CD4-positive, alpha-beta T cell (primary cell): Measurements from ENCODE around the gene PRKCB. TPM values are rescaled to one million over a fixed set of nuclear protein-coding genes. Genes with fewer than 3 reads are reported as not detected.

ENCODE experiments used
- ATAC-seq: fragments of 200-7000 bp; cut with Tn5 transposase; one replicate; pipeline ENCODE4 v1.10.0; 2022; ENCODE audit warnings: mild to moderate bottlenecking; ENCODE audit not compliant: poor library complexity
- CTCF ChIA-PET: fragments of 350-600 bp; sonication (Branson Sonifier 250); formaldehyde crosslinking; loops from one replicate; lab custom pipeline; 2021; ENCODE audit warnings: antibody characterized with exemption, inconsistent platforms; lab: Charles Lee
- POLR2A ChIA-PET: fragments of 350-600 bp; sonication (Branson Sonifier 250); formaldehyde crosslinking; loops from one replicate; lab custom pipeline; 2021; ENCODE audit warnings: antibody characterized with exemption, inconsistent platforms; lab: Charles Lee
- DNase-seq, 14 experiments: peaks; one replicate each; pipeline ENCODE4 v3.0.0-alpha.2; 2013 to 2020; ENCODE audit warnings: mixed read lengths in 2 of 14
- H3K27ac ChIP-seq, 2 donors: one replicate each; pipeline versions ENCODE4 v1.5.1 to v1.7.0; 2013; ENCODE audit warnings: low read length in 2 of 2, low read depth in 1 of 2, mild to moderate bottlenecking in 1 of 2
- H3K27me3 ChIP-seq, 2 experiments: 1 replicate in 1 of 2; 2 replicates in 1 of 2; pipeline versions ENCODE4 v1.6.1 to v1.7.0; 2013; ENCODE audit warnings: low read length in 2 of 2, control low read depth in 1 of 2, mild to moderate bottlenecking in 1 of 2, moderate library complexity in 1 of 2; ENCODE audit not compliant: insufficient read depth in 2 of 2, control insufficient read depth in 1 of 2
- H3K36me3 ChIP-seq: one replicate; pipeline ENCODE4 v1.6.1; 2013; ENCODE audit warnings: low read length, control low read depth; ENCODE audit not compliant: insufficient read depth
- H3K4me1 ChIP-seq: one replicate; pipeline ENCODE4 v1.6.1; 2013; ENCODE audit warnings: low read length, control low read depth; ENCODE audit not compliant: insufficient read depth
- H3K4me3 ChIP-seq: one replicate; pipeline ENCODE4 v1.5.1; 2013; ENCODE audit warnings: mild to moderate bottlenecking, low read length, moderate library complexity
- H3K9me3 ChIP-seq, 2 experiments: 1 replicate in 1 of 2; 2 replicates in 1 of 2; pipeline versions ENCODE4 v1.6.1 to v1.7.0; 2013; ENCODE audit warnings: low read length in 2 of 2, mild to moderate bottlenecking in 2 of 2, control low read depth in 1 of 2, moderate library complexity in 1 of 2; ENCODE audit not compliant: control insufficient read depth in 1 of 2, insufficient read depth in 1 of 2
- H3K27ac Mint-ChIP-seq: one replicate; pipeline ENCODE4 v1.8.0; 2020; ENCODE audit warnings: mixed read lengths
- H3K27me3 Mint-ChIP-seq: one replicate; pipeline ENCODE4 v1.8.0; 2021; ENCODE audit warnings: mixed read lengths
- H3K36me3 Mint-ChIP-seq: one replicate; pipeline ENCODE4 v1.8.0; 2021; ENCODE audit warnings: low read depth, mixed read lengths
- H3K4me1 Mint-ChIP-seq: one replicate; pipeline ENCODE4 v1.8.0; 2021; ENCODE audit warnings: low read depth, mixed read lengths
- H3K4me3 Mint-ChIP-seq: one replicate; pipeline ENCODE4 v1.8.0; 2020; ENCODE audit warnings: mild to moderate bottlenecking, mixed read lengths
- H3K9me3 Mint-ChIP-seq: one replicate; pipeline ENCODE4 v1.8.0; 2020; ENCODE audit warnings: mixed read lengths
- intact Hi-C, 2 experiments: fragments of 100-400 bp; cut with DNase I in 1 of 2; cut with micrococcal nuclease in 1 of 2; formaldehyde crosslinking; loops; one replicate each; pipeline versions ENCODE4 v1.15.1 to v1.9.0; 2023 to 2025; cut with DNase I, micrococcal nuclease
- total RNA-seq, 174 experiments: library from RNA in 2 of 174; stranded (reverse) in 2 of 174; gene quantifications; one replicate each; pipeline ENCODE4 v1.2.3 and lab custom pipeline; 2021 to 2026
- TF ChIP-seq, protein P1 (sequence below): fragments of 200-600 bp; IDR thresholded peaks from one replicate; pipeline ENCODE4 v1.8.0; 2022; ENCODE audit warnings: antibody characterized with exemption, mild to moderate bottlenecking

Gene PRKCB
- total RNA-seq, 2 experiments from 2014 or later: 64.7 TPM

DNA sequence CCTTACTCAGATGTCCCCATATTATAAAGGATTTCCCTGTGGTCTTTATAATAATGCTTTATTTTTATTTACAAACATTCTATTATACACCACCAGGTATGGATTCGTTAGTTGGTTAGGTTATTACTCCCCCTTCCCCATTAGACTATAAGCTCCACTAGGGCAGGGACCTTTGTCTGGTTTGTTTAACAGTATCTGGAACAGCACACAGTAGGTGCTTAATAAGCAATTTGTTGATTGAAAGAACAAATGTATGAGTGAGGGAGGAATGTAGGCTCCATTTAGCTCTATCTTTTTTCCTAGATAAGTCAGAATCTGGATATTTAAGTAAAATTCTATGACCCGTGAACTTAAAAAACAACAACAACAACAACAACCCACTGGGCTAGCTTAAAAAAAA is 2.3 kb upstream of the PRKCB start:
- H3K36me3 Mint-ChIP-seq: peaks cover 11% of the 10 kb centered on the region
- TF ChIP-seq, protein P1, sequence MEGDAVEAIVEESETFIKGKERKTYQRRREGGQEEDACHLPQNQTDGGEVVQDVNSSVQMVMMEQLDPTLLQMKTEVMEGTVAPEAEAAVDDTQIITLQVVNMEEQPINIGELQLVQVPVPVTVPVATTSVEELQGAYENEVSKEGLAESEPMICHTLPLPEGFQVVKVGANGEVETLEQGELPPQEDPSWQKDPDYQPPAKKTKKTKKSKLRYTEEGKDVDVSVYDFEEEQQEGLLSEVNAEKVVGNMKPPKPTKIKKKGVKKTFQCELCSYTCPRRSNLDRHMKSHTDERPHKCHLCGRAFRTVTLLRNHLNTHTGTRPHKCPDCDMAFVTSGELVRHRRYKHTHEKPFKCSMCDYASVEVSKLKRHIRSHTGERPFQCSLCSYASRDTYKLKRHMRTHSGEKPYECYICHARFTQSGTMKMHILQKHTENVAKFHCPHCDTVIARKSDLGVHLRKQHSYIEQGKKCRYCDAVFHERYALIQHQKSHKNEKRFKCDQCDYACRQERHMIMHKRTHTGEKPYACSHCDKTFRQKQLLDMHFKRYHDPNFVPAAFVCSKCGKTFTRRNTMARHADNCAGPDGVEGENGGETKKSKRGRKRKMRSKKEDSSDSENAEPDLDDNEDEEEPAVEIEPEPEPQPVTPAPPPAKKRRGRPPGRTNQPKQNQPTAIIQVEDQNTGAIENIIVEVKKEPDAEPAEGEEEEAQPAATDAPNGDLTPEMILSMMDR: no peak
- Histone ChIP-seq H3K36me3 (no peaks in the 10 kb centered on the region), H3K27me3 (no peaks in the 10 kb centered on the region), H3K4me3 (no peak overlapping the region), H3K4me1 (peaks cover 39% of the 10 kb centered on the region), H3K27ac (no peak overlapping the region), H3K9me3 (peaks cover 0 to 4% of the 10 kb centered on the region in 2 experiments)
- H3K4me3 Mint-ChIP-seq: no peak overlapping the region
- no peaks in the 10 kb centered on the region for H3K9me3 Mint-ChIP-seq
- peaks cover 49% of the 10 kb centered on the region for H3K4me1 Mint-ChIP-seq
- ATAC-seq: no peak
- ChIA-PET POLR2A (no interaction called here), CTCF (no interaction called here)
- no peaks in the 10 kb centered on the region for H3K27me3 Mint-ChIP-seq
- no peak overlapping the region for H3K27ac Mint-ChIP-seq
- intact Hi-C loops: loop anchor here in 1 of 2 experiments (10.0 kb wide), 1 partner anchor 701 kb away; the partner anchor contains the start of gene RBBP6
- DNase-seq: no peak

DNA sequence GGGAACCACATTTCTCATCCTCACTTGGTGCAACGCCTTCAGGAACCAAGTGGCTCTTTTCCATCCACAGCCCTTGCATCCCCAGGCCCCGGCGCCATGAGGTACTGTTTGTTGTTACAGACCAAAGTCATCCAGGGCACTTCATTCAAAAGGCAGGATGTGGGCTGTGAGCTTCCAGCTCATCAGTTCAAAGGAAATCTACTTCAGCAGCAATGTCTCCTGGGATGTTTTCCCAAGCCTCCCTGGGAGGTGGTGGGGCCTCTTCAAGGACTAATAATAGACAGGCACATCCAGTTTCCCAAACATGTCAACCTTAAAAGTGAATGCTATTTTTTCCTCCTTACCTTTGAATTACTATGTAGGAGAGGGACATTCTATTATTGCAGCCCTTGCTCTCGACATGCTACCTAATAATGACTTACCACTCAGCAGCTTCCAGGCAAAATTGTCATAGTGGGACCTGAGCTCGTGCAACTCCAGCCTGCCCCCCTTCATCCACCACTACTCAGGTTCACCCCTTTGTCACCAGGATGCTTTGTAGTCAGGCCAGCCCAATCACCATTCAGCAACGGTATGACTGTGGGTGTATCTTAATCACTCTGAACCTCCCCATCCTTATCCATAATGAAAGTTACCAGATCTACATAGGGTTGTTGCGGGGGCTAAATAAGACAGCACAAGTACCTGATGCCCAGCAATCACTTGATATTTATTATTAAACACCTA is 1.7 kb upstream of the PRKCB start:
- POLR2A ChIA-PET: no interaction called here
- H3K27me3 ChIP-seq: no peaks in the 10 kb centered on the region
- TF ChIP-seq, protein P1: no peak
- H3K9me3 ChIP-seq: peaks cover 0 to 3% of the 10 kb centered on the region in 2 experiments
- Mint-ChIP-seq H3K27ac (peak overlapping the region; percentile 3), H3K4me1 (peaks cover 52% of the 10 kb centered on the region), H3K27me3 (no peaks in the 10 kb centered on the region), H3K9me3 (no peaks in the 10 kb centered on the region), H3K4me3 (peak overlapping the region; percentile 99), H3K36me3 (peaks cover 11% of the 10 kb centered on the region)
- CTCF ChIA-PET: no interaction called here
- H3K36me3 ChIP-seq: no peaks in the 10 kb centered on the region
- DNase-seq (peak in 6 of 14 experiments; percentile 7 to 53 (median 38)), ATAC-seq (no peak)
- H3K27ac ChIP-seq: no peak overlapping the region
- H3K4me3 ChIP-seq: no peak overlapping the region
- intact Hi-C loops: loop anchor here in 1 of 2 experiments (10.0 kb wide), 1 partner anchor 701 kb away; the partner anchor contains the start of gene RBBP6
- peaks cover 43% of the 10 kb centered on the region for H3K4me1 ChIP-seq

DNA sequence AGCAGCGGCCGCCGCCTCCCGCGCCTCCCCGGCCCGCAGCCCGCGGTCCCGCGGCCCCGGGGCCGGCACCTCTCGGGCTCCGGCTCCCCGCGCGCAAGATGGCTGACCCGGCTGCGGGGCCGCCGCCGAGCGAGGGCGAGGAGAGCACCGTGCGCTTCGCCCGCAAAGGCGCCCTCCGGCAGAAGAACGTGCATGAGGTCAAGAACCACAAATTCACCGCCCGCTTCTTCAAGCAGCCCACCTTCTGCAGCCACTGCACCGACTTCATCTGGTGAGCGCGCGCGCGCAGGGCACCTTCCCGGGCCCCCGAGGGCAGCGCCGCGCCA is 258 bp downstream of the PRKCB start:
- peak overlapping the region; percentile 52 for H3K4me3 Mint-ChIP-seq
- ChIA-PET CTCF (interaction anchor here (1.0 kb wide), 1 partner anchor 32 kb away, joined by 8 read pairs; no protein-coding TSS in a partner anchor), POLR2A (interaction anchor here (0.7 to 1.5 kb wide), 12 partner anchors 9 to 174 kb away, joined by 3 to 21 read pairs (median 4); no protein-coding TSS in a partner anchor)
- TF ChIP-seq, protein P1: no peak
- peak; percentile 41 for ATAC-seq
- H3K27ac Mint-ChIP-seq: no peak overlapping the region
- intact Hi-C loops: loop anchor here (1.0 to 10.0 kb wide), 5 partner anchors 27 to 699 kb away; partner anchors contain the start of gene RBBP6 (in 1 of the 2)
- no peaks in the 10 kb centered on the region for H3K9me3 Mint-ChIP-seq
- no peaks in the 10 kb centered on the region for H3K9me3 ChIP-seq
- peak overlapping the region in 1 of 2 donors; percentile 59 for H3K27ac ChIP-seq
- DNase-seq: peak in 1 of 14 experiments; percentile 45
- H3K36me3 Mint-ChIP-seq: peaks cover 19% of the 10 kb centered on the region
- H3K4me1 Mint-ChIP-seq: peaks cover 70% of the 10 kb centered on the region
- peaks cover 11% of the 10 kb centered on the region for H3K36me3 ChIP-seq
- peak overlapping the region; percentile 82 for H3K4me3 ChIP-seq
- peaks cover 59% of the 10 kb centered on the region for H3K4me1 ChIP-seq
- H3K27me3 Mint-ChIP-seq: no peaks in the 10 kb centered on the region
- no peaks in the 10 kb centered on the region for H3K27me3 ChIP-seq
